Measurements from ENCODE around the gene FBXO33. TPM values are rescaled to one million over a fixed set of nuclear protein-coding genes. Genes with fewer than 3 reads are reported as not detected.

FBXO33 gene
- total RNA-seq, 1 experiment from 2014 or later: 8.8 TPM

DNA sequence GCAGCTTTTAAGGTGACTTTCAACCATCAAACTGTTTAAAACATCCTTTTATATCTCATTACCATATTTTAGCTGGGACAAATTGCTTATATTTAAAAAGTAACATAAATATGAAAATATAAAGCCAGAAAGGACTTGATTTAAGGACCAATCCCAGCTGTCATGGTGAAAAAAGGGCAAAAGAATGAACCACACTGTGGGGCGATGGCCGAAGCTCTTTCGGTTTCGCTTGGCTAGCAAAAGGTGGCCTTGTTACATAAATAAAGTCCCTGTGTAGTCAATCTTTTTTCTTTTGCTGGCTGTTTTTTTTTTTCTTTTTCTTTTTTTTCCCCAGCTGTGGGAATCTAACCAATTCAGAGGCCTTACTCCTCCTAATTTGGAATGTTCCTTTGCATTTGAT, 50.9 kb downstream of the FBXO33 start:
- H3K4ac ChIP-seq (ENCODE audit: low read depth, low read length): no peak overlapping the region
- no peaks in the 10 kb centered on the region for H3K79me1 ChIP-seq (ENCODE audit: insufficient read depth, low read depth, low read length, poor library complexity, severe bottlenecking)
- H3K27me3 Mint-ChIP-seq (ENCODE audit: low read depth): no peaks in the 10 kb centered on the region
- H3K56ac ChIP-seq (ENCODE audit: insufficient read length, low read depth, low read length): no peak overlapping the region
- H2AFZ ChIP-seq (ENCODE audit: low read length): no peak overlapping the region
- H2BK20ac ChIP-seq (ENCODE audit: low read depth, low read length, poor library complexity, severe bottlenecking): no peak overlapping the region
- no peak overlapping the region for H2BK15ac ChIP-seq (ENCODE audit: low read depth, low read length)
- no peak overlapping the region for H3K27ac Mint-ChIP-seq
- TF ChIP-seq, protein P1, sequence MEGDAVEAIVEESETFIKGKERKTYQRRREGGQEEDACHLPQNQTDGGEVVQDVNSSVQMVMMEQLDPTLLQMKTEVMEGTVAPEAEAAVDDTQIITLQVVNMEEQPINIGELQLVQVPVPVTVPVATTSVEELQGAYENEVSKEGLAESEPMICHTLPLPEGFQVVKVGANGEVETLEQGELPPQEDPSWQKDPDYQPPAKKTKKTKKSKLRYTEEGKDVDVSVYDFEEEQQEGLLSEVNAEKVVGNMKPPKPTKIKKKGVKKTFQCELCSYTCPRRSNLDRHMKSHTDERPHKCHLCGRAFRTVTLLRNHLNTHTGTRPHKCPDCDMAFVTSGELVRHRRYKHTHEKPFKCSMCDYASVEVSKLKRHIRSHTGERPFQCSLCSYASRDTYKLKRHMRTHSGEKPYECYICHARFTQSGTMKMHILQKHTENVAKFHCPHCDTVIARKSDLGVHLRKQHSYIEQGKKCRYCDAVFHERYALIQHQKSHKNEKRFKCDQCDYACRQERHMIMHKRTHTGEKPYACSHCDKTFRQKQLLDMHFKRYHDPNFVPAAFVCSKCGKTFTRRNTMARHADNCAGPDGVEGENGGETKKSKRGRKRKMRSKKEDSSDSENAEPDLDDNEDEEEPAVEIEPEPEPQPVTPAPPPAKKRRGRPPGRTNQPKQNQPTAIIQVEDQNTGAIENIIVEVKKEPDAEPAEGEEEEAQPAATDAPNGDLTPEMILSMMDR (conservative IDR thresholded peaks at IDR 0.05): no peak
- H3K9ac ChIP-seq (ENCODE audit: extremely low read depth, insufficient read length, low read length): no peak overlapping the region
- no peak overlapping the region for H3T11ph ChIP-seq (ENCODE audit: low read length)
- no peaks in the 10 kb centered on the region for H3K23me2 ChIP-seq (ENCODE audit: insufficient read length, low read depth, low read length, poor library complexity, severe bottlenecking)
- no peak overlapping the region for H3K4me3 Mint-ChIP-seq
- no peak for DNase-seq
- H2BK120ac ChIP-seq (ENCODE audit: low read depth, low read length, poor library complexity, severe bottlenecking): no peak overlapping the region
- no peaks in the 10 kb centered on the region; a peak in 1 of 7 replicates for H3K36me3 Mint-ChIP-seq (ENCODE audit: insufficient read depth in 1 of 3, low read depth in 3 of 3)
- H4K91ac ChIP-seq (ENCODE audit: insufficient read length, low read depth, low read length): no peak overlapping the region
- peaks cover 6 to 10% of the 10 kb centered on the region in 2 experiments; a peak in 3 of 4 replicates for H3K4me1 Mint-ChIP-seq
- H3K4me1 ChIP-seq (ENCODE audit: insufficient read depth, low read length): no peaks in the 10 kb centered on the region
- H2AK5ac ChIP-seq (ENCODE audit: insufficient read length, low read length): no peak overlapping the region
- H3K9me3 Mint-ChIP-seq: no peaks in the 10 kb centered on the region
- H2BK5ac ChIP-seq (ENCODE audit: insufficient read length, low read length): no peak overlapping the region
- H3K23ac ChIP-seq (ENCODE audit: insufficient read length, low read depth, low read length): no peak overlapping the region
- H2BK12ac ChIP-seq (ENCODE audit: insufficient read length, low read depth, low read length): no peak overlapping the region
- no peaks in the 10 kb centered on the region for H4K20me1 ChIP-seq (ENCODE audit: control insufficient read depth, insufficient read depth, insufficient read length)
- no peak overlapping the region for H3K14ac ChIP-seq (ENCODE audit: insufficient read depth, low read length)
- H3K79me2 ChIP-seq (ENCODE audit: insufficient read depth, low read length): no peaks in the 10 kb centered on the region
- no peak overlapping the region for H3K18ac ChIP-seq (ENCODE audit: insufficient read length, low read depth, low read length)
- no peak overlapping the region for H3K27ac ChIP-seq (ENCODE audit: insufficient read length, low read depth, low read length)
- no peaks in the 10 kb centered on the region for H3K27me3 ChIP-seq (ENCODE audit: insufficient read depth, low read length)
- H4K8ac ChIP-seq (replicated peaks; ENCODE audit: insufficient read length, low read depth, low read length): no peak overlapping the region
- no CpG with 5 or more reads among the region's 4 CpGs for WGBS (ENCODE audit: extremely low coverage, insufficient read length, low lambda C conversion rate)
- no peak overlapping the region for H4K5ac ChIP-seq (ENCODE audit: insufficient read length, low read depth, low read length)
- H3K9me3 ChIP-seq (ENCODE audit: control insufficient read depth, low read depth, low read length): no peaks in the 10 kb centered on the region
- H3K4me2 ChIP-seq (ENCODE audit: insufficient read depth, insufficient read length, low read length): no peak overlapping the region

Measured in H9 (cell line).